ENCODE results near the gene B4GALT2. TPM values are rescaled to one million over a fixed set of nuclear protein-coding genes. Genes with fewer than 3 reads are reported as not detected.
A peak's percentile ranks its signal among the peaks of the same experiment; 100 is the strongest.

The B4GALT2 gene
- total and polyA plus RNA-seq, 9 of the 15 experiments (the other 6 are each of a cell fraction or from before 2014, with no cell fraction given) = 1.3 to 86.8 (median 43.8) TPM

GRCh38 chr1:44031252-44032169, 52.5 kb downstream of the B4GALT2 start, which contains the start of gene SLC6A9 (continued):
- TF ChIP-seq ZNF318 (IDR thresholded peaks at IDR 0.05; ENCODE audit: borderline replicate concordance in 1 of 2, low read depth in 1 of 2) (no peak), SPI1 (IDR thresholded peaks at IDR 0.05; ENCODE audit: borderline replicate concordance, low read depth, low read length) (no peak), SMAD4 (CRISPR knock-in tag; conservative IDR thresholded peaks at IDR 0.05) (peak; percentile 52), ZEB2 (IDR thresholded peaks at IDR 0.05) (no peak), HNRNPLL (IDR thresholded peaks at IDR 0.05; ENCODE audit: low read depth, low read length, poor library complexity, severe bottlenecking) (no peak), TCF3 (CRISPR knock-in tag; IDR thresholded peaks at IDR 0.05) (0 out of 2 replicates have a peak, but pooled peaks have one; percentile 2), NRF1 (conservative IDR thresholded peaks at IDR 0.05 in 1 of 2, IDR thresholded peaks at IDR 0.05 in 1 of 2) (no peak; a peak in 1 of 4 replicates), MLLT1 (IDR thresholded peaks at IDR 0.05) (peak in 1 of 2 experiments; percentile 67; a peak in 1 of 4 replicates), ZNF644 (tag; IDR thresholded peaks at IDR 0.05; ENCODE audit: low read depth) (no peak), HOMEZ (CRISPR knock-in tag; IDR thresholded peaks at IDR 0.05) (no peak), EGR1 (conservative IDR thresholded peaks at IDR 0.05) (no peak)

All from K562 (cell line).